Testis (tissue), 2 donors: Measurements from ENCODE around the gene CELF4.
"Not testable (repeated sequence)": the region's sequence is repeated elsewhere in the genome, so short reads cannot be mapped to it uniquely, and the experiment has no call there.

Experiments
- CTCF ChIP-seq, 3 experiments: fragments of 450-650 bp in 2 of 3; fragments of 200-600 bp in 1 of 3; sonication (generic) in 1 of 3; IDR thresholded peaks; one replicate each; pipeline ENCODE4 v1.5.1; 2016 to 2019; ENCODE audit warnings: antibody characterized with exemption in 3 of 3, mild to moderate bottlenecking in 2 of 3, moderate library complexity in 1 of 3
- POLR2A ChIP-seq: fragments of 450-650 bp; IDR thresholded peaks from one replicate; pipeline ENCODE4 v1.6.1; 2017; ENCODE audit warnings: antibody characterized with exemption, mild to moderate bottlenecking, moderate library complexity

GRCh38 chr18:37358061-37358460 is 207.5 kb downstream of the CELF4 start:
- not testable (repeated sequence) for TF ChIP-seq CTCF (IDR thresholded peaks at IDR 0.05); POLR2A
